GM12878 (cell line): ENCODE data around the gene YWHAG. TPM values are rescaled to one million over a fixed set of nuclear protein-coding genes. Genes with fewer than 3 reads are reported as not detected.
A peak's percentile ranks its signal among the peaks of the same experiment; 100 is the strongest.

Experiments used
- BHLHE40 ChIP-seq, 2 experiments: fragments of 450-650 bp in 1 of 2; IDR thresholded peaks; 2 replicates each; pipeline ENCODE4 v1.6.1; 2011 to 2017; ENCODE audit warnings: low read depth in 2 of 2, borderline replicate concordance in 1 of 2, improper control_type of control experiment in 1 of 2, low read length in 1 of 2, mild to moderate bottlenecking in 1 of 2
- BRCA1 ChIP-seq: IDR thresholded peaks from 2 replicates; pipeline ENCODE4 v1.6.1; 2011; ENCODE audit warnings: low read depth, low read length, improper control_type of control experiment
- CBX5 ChIP-seq: sonication (generic); IDR thresholded peaks from 2 replicates; pipeline ENCODE4 v1.6.1; 2016; ENCODE audit warnings: low read depth, moderate library complexity, mild to moderate bottlenecking, inconsistent platforms
- CREM ChIP-seq: IDR thresholded peaks from 2 replicates; pipeline ENCODE4 v1.6.1; 2014; ENCODE audit warnings: antibody characterized with exemption, low read depth
- EED ChIP-seq: sonication (generic); IDR thresholded peaks from 2 replicates; pipeline ENCODE4 v1.6.1; 2016; ENCODE audit warnings: antibody characterized with exemption, low read depth
- FOXK2 ChIP-seq: fragments of 450-650 bp; IDR thresholded peaks from 2 replicates; pipeline ENCODE4 v1.6.1; 2017; ENCODE audit warnings: mild to moderate bottlenecking, moderate library complexity
- FOXM1 ChIP-seq: IDR thresholded peaks from 2 replicates; pipeline ENCODE4 v1.6.1; 2012; ENCODE audit warnings: low read depth, mild to moderate bottlenecking, inconsistent platforms, low read length, moderate library complexity
- NR2F1 ChIP-seq: fragments of 450-650 bp; conservative IDR thresholded peaks from 2 replicates; pipeline ENCODE4 v1.6.1; 2017; ENCODE audit warnings: mild to moderate bottlenecking
- PAX8 ChIP-seq: fragments of 450-650 bp; IDR thresholded peaks from 2 replicates; pipeline ENCODE4 v1.6.1; 2017; ENCODE audit warnings: mild to moderate bottlenecking, moderate library complexity
- RAD51 ChIP-seq: fragments of 450-650 bp; IDR thresholded peaks from 2 replicates; pipeline ENCODE4 v1.6.1; 2016; ENCODE audit warnings: moderate library complexity, mild to moderate bottlenecking, inconsistent platforms
- RCOR1 ChIP-seq: conservative IDR thresholded peaks from 2 replicates; pipeline ENCODE4 v1.6.1; 2012; ENCODE audit warnings: low read depth, low read length, improper control_type of control experiment
- RUNX3 ChIP-seq: IDR thresholded peaks from 2 replicates; pipeline ENCODE4 v1.6.1; 2012; ENCODE audit warnings: low read length, inconsistent platforms
- SMAD1 ChIP-seq: fragments of 450-650 bp; IDR thresholded peaks from 2 replicates; pipeline ENCODE4 v1.6.1; 2018; ENCODE audit warnings: mild to moderate bottlenecking, low read depth; ENCODE audit not compliant: partially characterized antibody
- SRF ChIP-seq, 2 experiments: IDR thresholded peaks; 2 replicates each; pipeline ENCODE4 v1.6.1; 2011; ENCODE audit warnings: low read depth in 2 of 2, low read length in 2 of 2, mild to moderate bottlenecking in 1 of 2, moderate library complexity in 1 of 2
- STAT1 ChIP-seq: fragments of 450-650 bp; conservative IDR thresholded peaks from 2 replicates; pipeline ENCODE4 v1.6.1; 2014; ENCODE audit warnings: antibody characterized with exemption, mild to moderate bottlenecking
- STAT3 ChIP-seq: IDR thresholded peaks from 2 replicates; pipeline ENCODE4 v1.6.1; 2011; ENCODE audit warnings: low read depth, low read length, improper control_type of control experiment
- SUPT20H ChIP-seq: IDR thresholded peaks from 2 replicates; pipeline ENCODE4 v1.6.1; 2011; ENCODE audit warnings: low read depth, mild to moderate bottlenecking, low read length, moderate library complexity, borderline replicate concordance; ENCODE audit not compliant: control insufficient read depth
- ZNF622 ChIP-seq: fragments of 450-650 bp; IDR thresholded peaks from 2 replicates; pipeline ENCODE4 v1.6.1; 2017; ENCODE audit warnings: mild to moderate bottlenecking, inconsistent platforms
- ZNF687 ChIP-seq: fragments of 450-650 bp; IDR thresholded peaks from 2 replicates; pipeline ENCODE4 v1.6.1; 2017; ENCODE audit warnings: mild to moderate bottlenecking, moderate library complexity
- polyA plus RNA-seq, 11 experiments: library from polyadenylated mRNA; depleted of rRNA in 4 of 11; unstranded in 6 of 11; stranded (reverse) in 5 of 11; fragments of >200 nt; fragmentation: Nextera tagmentation in 4 of 11; fragmentation: Illumina TruSeq in 1 of 11; extraction: Ambion mirVana in 4 of 11; extraction: Trizol in 1 of 11; gene quantifications; 1 replicate in 1 of 11; 2 replicates in 10 of 11; pipeline versions ENCODE4 v1.2.1 to v1.2.3, GENCODE V29; 2011 to 2016; ENCODE audit warnings: inconsistent platforms in 2 of 11, missing spikeins in 2 of 11, low read depth in 1 of 11
- total RNA-seq, 4 experiments: library from RNA; depleted of rRNA in 3 of 4; stranded (reverse); fragments of >200 nt in 3 of 4; fragmentation: Illumina TruSeq in 1 of 4; extraction: Trizol in 1 of 4; gene quantifications; 2 replicates each; pipeline versions ENCODE4 v1.2.1 to v1.2.3, GENCODE V29; 2013 to 2021
- TF ChIP-seq, protein P1 (sequence below): IDR thresholded peaks from 2 replicates; pipeline ENCODE4 v1.6.1; 2012; ENCODE audit warnings: low read depth, low read length, improper control_type of control experiment
- TF ChIP-seq, protein P2 (sequence below): fragments of 450-650 bp; IDR thresholded peaks from 2 replicates; pipeline ENCODE4 v1.6.1; 2017; ENCODE audit warnings: mild to moderate bottlenecking, low read depth, inconsistent platforms; ENCODE audit not compliant: poor library complexity, severe bottlenecking
- TF ChIP-seq, protein P3 (sequence below): IDR thresholded peaks from 2 replicates; pipeline ENCODE4 v1.6.1; 2012; ENCODE audit warnings: low read length, inconsistent platforms

Gene YWHAG
- total and polyA plus RNA-seq, 10 of the 15 experiments (the other 5 are each of a cell fraction or from before 2014, with no cell fraction given): 20.2 to 157 (median 41.3) TPM

DNA sequence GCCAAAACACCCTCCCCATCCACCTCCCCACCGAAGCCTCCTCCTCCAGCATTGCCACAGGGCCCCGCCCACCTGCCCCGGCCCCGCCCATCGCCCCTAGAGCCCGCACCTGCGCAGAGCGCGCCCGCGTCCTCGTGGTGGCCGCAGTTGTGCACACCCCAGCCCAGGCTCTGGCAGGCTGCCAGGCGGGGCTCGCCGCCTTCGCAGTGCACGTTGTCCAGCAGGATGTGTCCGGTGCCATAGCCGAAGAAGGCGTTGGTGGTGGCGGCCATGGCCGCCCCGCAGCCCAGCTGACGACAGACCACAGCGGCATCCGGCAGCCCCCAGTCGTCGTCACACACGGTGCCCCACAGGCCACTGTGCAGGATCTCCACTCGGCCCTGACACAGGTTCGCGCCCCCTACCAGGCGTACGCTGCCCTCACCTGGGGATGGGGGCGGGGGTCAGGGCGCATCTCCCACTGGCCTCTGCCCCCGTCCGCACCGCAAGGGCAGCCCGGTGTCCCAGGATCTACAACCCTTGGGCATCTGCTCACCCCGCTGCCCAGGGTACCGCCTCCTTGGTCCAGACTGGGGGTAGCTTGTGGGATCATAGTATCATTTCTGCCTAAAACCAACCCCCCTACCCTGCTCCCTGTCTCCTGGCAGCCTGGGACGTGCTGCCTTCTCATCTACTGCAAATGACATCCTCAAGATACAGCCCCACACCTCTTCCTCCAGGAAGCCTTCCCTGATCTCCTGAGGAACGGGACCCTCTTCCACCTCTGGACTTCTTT lies 38.8 kb upstream of the YWHAG start (continued):
- TF ChIP-seq, protein P1, sequence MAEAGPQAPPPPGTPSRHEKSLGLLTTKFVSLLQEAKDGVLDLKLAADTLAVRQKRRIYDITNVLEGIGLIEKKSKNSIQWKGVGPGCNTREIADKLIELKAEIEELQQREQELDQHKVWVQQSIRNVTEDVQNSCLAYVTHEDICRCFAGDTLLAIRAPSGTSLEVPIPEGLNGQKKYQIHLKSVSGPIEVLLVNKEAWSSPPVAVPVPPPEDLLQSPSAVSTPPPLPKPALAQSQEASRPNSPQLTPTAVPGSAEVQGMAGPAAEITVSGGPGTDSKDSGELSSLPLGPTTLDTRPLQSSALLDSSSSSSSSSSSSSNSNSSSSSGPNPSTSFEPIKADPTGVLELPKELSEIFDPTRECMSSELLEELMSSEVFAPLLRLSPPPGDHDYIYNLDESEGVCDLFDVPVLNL: no peak
- TF ChIP-seq, protein P2, sequence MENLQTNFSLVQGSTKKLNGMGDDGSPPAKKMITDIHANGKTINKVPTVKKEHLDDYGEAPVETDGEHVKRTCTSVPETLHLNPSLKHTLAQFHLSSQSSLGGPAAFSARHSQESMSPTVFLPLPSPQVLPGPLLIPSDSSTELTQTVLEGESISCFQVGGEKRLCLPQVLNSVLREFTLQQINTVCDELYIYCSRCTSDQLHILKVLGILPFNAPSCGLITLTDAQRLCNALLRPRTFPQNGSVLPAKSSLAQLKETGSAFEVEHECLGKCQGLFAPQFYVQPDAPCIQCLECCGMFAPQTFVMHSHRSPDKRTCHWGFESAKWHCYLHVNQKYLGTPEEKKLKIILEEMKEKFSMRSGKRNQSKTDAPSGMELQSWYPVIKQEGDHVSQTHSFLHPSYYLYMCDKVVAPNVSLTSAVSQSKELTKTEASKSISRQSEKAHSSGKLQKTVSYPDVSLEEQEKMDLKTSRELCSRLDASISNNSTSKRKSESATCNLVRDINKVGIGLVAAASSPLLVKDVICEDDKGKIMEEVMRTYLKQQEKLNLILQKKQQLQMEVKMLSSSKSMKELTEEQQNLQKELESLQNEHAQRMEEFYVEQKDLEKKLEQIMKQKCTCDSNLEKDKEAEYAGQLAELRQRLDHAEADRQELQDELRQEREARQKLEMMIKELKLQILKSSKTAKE: no peak
- no peak for TF ChIP-seq RAD51
- TF ChIP-seq ZNF622: no peak
- TF ChIP-seq SMAD1: peak; percentile 72
- peak; percentile 83 for TF ChIP-seq ZNF687
- 0 out of 2 replicates have a peak, but pooled peaks have one; percentile 29 for TF ChIP-seq CREM
- no peak for TF ChIP-seq BRCA1
- no peak for TF ChIP-seq PAX8
- no peak for TF ChIP-seq STAT3
- TF ChIP-seq, protein P3, sequence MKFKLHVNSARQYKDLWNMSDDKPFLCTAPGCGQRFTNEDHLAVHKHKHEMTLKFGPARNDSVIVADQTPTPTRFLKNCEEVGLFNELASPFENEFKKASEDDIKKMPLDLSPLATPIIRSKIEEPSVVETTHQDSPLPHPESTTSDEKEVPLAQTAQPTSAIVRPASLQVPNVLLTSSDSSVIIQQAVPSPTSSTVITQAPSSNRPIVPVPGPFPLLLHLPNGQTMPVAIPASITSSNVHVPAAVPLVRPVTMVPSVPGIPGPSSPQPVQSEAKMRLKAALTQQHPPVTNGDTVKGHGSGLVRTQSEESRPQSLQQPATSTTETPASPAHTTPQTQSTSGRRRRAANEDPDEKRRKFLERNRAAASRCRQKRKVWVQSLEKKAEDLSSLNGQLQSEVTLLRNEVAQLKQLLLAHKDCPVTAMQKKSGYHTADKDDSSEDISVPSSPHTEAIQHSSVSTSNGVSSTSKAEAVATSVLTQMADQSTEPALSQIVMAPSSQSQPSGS: no peak
- TF ChIP-seq SRF (IDR thresholded peaks at IDR 0.05; ENCODE audit: low read depth in 2 of 2, low read length in 2 of 2): no peak
- no peak for TF ChIP-seq FOXM1
- no peak for TF ChIP-seq STAT1
- TF ChIP-seq RCOR1: no peak
- 0 out of 2 replicates have a peak, but pooled peaks have one; percentile 14 for TF ChIP-seq NR2F1
- no peak for TF ChIP-seq EED
- no peak for TF ChIP-seq FOXK2
- TF ChIP-seq SUPT20H: no peak
- TF ChIP-seq CBX5: no peak
- peak; percentile 42; the same call in 1 of the 2 replicates for TF ChIP-seq RUNX3
- peak in 1 of 2 experiments; percentile 73; a peak in 2 of 4 replicates for TF ChIP-seq BHLHE40 (IDR thresholded peaks at IDR 0.05; ENCODE audit: borderline replicate concordance in 1 of 2, low read depth in 2 of 2, low read length in 1 of 2)
